M059J (cell line): ENCODE results near the gene CACNB2. TPM values are rescaled to one million over a fixed set of nuclear protein-coding genes. Genes with fewer than 3 reads are reported as not detected.
"Not testable (repeated sequence)": the region's sequence is repeated elsewhere in the genome, so short reads cannot be mapped to it uniquely, and the experiment has no call there.

Experiments used
- DNase-seq: peaks from one replicate; pipeline ENCODE4 v3.0.0-alpha.2; 2012; ENCODE audit warnings: low read depth
- total RNA-seq: library from RNA; depleted of rRNA; stranded (reverse); fragments of >200 nt; shearing (Covaris generic); gene quantifications from 2 replicates; pipeline ENCODE4 v1.2.3, GENCODE V29; 2014; rRNA removed

The CACNB2 gene
- total RNA-seq, 1 experiment from 2014 or later: 0.52 TPM

DNA sequence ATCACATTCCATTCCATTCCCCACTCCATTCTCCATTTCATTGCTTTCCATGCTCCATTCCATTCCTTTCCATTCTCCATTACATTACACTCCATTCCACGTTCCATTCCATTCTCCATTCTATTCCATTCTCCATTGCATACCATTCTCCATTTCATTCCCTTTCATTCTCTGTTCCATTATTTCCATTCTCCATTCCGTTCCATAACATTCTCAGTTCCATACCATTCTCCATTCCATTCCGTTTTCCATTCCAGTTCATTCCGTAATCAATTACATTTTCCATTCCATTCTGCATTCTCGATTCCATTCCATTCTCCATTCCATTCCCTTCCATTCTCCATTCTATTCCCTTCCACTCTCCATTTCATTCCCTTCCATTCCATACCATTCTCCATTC is 424.8 kb downstream of the CACNB2 start:
- DNase-seq: no peak

DNA sequence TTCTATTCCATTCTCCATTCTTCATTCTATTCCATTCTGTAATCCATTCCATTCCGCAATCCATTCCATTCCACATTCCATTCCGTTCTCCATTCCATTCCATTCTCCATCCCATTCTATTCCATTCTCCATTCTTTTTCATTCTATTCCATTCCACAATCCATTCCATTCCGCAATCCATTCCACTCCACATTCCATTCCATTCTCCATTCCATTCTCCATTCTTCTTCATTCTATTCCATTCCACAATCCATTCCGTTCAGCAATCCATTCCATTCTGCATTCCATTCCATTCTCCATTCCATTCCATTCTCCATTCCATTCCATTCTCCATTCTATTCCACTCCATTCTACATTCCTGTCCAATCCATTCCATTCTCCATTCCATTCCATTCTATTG is 426.0 kb downstream of the CACNB2 start:
- no peak for DNase-seq

DNA sequence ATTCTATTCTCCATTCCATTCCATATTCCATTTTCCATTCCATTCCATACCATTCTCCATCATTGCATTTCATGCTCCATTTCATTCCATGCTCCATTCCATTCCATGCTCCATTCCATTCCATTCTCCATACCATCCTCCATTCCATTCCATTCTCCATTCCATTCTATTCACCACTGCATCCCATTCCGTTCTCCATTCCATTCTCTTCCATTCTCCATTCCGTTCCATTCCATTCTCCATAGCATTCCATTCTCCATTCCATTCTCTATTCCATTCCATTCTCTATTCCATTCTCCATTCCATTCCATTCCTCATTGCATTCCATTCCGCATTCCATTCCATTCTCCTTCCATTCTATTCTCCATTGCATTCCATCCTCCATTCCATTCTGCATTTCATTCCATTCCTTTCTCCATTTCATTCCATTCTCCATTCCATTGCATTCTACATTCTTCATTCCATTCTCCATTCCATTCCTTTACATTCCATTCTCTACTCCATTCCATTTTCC is 427.2 kb downstream of the CACNB2 start:
- DNase-seq: no peak

DNA sequence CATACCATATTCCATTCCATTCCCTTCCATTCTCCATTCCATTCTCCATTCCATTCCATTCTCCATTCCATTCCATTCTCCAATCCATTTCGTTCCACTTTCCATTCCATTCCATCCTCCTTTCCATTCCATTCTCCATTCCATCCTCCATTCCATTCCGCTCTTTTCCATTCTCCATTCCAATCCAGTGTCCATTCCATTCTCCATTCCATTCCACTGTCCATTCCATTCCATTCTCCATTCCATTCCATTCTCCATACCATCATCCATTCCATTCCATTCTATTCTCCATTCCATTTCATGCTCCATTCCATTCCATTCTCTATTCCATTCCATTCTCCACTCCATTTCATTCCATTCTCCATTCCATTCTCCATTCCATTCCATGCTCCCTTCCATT is 430.2 kb downstream of the CACNB2 start:
- DNase-seq: not testable (repeated sequence)

DNA sequence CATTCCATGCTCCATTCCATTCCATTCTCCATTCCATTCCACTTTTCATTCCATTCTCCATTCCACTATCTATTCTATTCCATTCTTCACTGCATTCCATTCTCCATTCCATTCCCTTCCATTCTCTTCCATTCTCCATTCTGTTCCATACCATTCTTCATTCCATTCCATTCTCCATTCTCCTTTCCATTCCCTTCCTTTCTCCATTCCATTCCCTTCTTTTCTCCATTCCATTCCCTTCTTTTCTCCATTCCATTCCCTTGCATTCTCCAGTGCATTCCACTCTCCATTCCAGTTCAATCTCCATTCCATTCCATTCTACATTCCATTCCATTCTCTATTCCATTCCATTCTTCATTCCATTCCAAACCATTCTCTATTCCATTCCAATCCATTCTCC is 430.9 kb downstream of the CACNB2 start:
- DNase-seq: no peak

DNA sequence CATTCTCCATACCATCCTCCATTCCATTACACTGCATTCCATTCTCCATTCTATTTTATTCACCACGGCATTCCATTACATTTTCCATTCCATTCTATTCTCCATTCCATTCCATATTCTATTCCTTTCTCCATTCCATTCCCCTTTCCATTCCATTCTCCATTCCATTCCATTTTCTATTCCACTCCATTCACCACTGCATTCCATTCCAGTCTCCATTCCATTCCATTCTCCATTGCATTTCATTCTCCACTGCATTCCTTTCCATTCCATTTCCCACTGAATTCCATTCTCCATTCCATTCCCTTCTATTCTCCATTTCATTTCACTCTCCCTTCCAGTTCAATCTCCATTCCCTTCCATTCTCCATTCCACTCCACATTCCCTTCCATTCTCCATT is 431.6 kb downstream of the CACNB2 start:
- no peak for DNase-seq

DNA sequence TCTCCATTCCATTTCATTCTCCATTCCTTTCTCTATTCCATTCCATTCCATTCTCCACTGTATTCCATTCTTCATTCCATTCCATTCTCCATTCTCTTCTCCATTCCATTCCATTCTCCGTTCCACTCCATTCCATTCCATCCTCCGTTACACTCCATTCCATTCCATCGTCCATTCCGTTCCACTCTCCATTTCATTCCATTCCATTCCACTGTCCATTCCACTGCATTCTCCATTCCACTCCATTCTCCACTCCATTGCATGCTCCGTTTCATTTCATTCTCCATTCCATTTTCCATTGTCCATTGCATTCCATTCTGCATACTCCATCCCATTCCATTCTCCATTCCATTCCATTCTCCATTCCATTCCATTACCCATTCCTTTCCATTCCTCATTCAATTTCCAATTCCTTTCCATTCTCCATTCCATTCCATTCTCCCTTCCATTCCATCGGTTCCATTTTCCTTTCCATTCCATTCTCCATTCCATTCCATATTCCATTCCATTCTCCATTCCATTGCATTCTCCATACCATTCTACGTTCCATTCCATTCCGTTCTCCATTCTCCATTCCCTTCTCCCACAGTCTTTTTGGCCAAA is 432.8 kb downstream of the CACNB2 start:
- no peak for DNase-seq

DNA sequence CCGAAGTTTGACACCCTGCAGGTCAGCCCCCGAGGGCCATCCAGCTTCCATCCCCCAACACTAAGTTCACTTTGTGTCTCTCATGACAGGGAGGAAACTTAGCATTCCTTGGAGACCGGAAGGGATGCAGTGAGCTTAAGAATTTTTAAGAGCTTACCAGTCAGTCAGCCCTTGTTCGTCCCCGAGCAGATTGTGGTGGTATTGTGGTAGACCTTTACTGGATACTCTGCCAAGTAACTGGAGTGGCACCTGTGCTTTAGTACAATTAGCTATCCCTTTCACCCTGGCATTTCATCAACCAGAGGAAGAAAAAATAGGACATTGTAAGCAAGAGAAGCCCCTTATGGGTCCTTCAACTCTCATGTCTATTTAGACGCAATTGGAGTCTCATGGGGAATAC is 436.4 kb downstream of the CACNB2 start:
- DNase-seq: no peak

DNA sequence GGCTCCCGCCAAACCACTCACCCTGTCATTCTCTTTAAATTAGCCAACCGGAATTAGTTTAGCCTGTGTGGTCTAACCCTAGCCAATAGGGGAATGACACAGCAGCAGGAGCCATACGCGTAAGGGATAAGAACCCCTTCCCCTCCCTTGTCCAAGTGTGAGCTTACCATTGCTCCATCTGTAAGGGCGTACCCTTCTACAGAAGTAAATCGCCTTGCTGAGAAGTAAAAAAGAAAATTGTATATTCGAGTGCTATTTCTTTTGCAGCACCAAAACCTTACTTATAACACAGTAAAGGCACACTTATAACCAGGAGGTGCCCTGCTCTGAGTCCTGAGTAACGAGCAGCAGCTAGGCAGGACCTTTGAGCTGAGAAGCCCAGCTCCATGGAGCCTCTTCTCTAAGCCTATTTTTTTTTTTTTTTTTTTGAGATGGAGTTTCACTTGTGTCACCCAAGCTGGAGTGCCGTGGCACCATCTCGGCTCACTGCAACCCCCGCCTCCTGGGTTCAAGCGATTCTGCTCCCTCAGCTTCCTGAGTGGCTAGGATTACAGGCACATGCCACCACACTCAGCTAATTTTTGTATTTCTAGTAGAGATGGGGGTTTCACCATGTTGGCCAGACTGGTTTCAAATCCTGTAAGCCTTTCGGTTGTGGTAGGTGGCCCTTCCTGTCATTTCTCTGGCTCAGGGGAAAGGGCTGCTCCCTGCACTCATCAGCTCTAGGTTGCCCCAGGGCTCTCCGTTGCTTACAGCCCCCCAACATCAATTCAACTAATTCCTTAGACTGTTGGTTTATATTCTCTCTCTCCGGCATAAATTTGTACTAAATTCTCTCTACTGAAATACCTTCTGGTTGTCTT is 437.8 kb downstream of the CACNB2 start:
- DNase-seq: no peak

DNA sequence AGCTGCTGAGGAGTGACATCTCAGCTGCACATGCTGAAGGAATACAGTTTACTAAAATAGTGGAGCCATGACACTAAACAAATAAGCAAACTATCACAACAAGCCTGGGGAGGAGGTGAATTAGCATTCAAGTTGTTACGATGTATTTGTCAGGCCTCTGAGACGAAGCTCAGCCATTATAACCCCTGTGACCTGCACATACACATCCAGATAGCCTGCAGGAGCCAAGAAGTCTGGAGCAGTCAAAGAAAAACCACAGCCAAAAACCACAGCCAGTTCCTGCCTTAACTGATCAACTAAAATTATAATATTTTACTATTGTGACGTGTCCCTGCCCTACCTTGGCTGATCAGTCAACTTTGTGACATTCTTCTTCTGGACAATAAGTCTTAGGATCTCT is 442.6 kb downstream of the CACNB2 start:
- peak; percentile 80 for DNase-seq

DNA sequence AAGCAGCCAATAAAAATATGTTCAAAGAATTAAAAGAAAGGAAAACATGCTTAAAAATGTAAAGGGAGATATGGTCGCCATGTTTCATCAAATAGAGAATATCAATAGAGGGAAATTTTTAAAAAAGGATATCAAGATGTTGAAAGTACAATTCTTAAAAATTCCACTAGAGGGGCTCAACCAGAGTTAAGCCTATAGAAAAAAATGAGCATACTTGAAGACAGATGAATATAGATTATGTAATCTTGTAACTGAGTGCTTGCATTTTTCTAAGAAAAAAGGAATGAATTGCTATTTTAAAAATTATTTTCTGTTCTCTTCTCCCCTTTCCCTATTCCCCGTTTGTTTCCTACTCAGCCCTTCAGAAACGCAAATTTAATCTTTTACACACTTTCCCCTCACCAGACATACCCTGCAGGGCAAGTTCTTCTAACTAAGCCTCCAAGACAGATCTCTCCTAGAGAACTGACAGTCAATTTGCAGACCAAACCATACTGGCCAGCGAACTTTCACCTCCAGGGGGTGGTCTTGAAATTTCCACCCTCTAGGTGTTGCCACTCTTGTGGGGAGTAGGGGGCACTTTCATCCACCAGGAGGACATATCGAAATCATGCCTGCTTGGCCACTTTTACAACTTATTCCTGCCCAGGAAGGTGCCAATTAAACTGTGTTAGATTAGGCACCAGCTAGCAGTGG is 443.5 kb downstream of the CACNB2 start:
- no peak for DNase-seq

DNA sequence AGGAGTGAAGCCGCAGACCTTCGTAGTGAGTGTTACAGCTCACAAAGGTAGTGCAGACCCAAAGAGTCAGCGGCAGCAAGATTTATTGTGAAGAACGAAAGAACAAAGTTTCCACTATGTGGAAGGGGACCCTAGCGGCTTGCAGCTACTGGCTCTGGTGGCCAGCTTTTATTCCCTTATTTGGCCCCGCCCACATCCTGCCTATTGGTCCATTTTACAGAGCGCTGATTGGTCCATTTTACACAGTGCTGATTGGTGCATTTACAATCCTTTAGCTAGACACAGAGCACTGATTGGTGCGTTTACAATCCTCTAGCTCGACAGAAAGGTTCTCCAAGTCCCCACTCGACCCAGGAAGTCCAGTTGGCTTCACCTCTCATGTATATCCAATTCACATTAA is 446.4 kb downstream of the CACNB2 start:
- DNase-seq: not testable (repeated sequence)

DNA sequence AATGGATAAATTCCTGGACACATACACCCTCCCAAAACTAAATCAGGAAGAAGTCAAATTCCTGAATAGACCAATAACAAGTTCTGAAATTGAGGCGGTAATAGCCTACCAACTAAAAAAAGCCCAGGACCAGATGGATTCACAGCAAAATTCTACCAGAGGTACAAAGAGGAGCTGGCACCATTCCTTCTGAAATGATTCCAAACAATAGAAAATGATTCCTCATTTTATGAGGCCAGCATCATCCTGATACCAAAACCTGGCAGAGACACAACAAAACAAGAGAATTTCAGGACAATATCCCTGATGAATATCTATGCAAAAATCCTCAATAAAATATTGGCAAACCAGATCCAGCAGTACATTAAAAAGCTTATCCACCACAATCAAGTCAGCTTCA is 450.9 kb downstream of the CACNB2 start:
- not testable (repeated sequence) for DNase-seq

Other genes with a start within 250 kb of the CACNB2 start
- gene SLC39A12, start 188.5 kb upstream of the CACNB2 start, total RNA-seq: not detected in 2 replicates